SW480 (cell line): ENCODE data around the gene SMAD2.

ENCODE experiments used
- DNase-seq: peaks from one replicate; pipeline ENCODE4 v3.0.0-alpha.2; 2016; ENCODE audit warnings: low spot score

Gene SMAD2

GRCh38 chr18:47931718-47932103 lies 1.3 kb upstream of the SMAD2 start:
- DNase-seq = peak; percentile 64

- peak; percentile 91 for DNase-seq
These were observed 665 bp upstream of the SMAD2 start for GRCh38 chr18:47930931-47931717.

- peak; percentile 32 for DNase-seq
These were observed 719 bp downstream of the SMAD2 start for GRCh38 chr18:47929681-47930198.

- DNase-seq = no peak
These were observed 2.0 kb downstream of the SMAD2 start for GRCh38 chr18:47928466-47928865.

- no peak for DNase-seq
These were observed 4.2 kb downstream of the SMAD2 start for GRCh38 chr18:47926101-47926850.

- no peak for DNase-seq
These were observed 10.5 kb downstream of the SMAD2 start for GRCh38 chr18:47919916-47920315.

- DNase-seq = no peak
These were observed 12.4 kb downstream of the SMAD2 start for GRCh38 chr18:47917923-47918610.

- DNase-seq = no peak
These were observed 14.5 kb downstream of the SMAD2 start for GRCh38 chr18:47915930-47916329.

- DNase-seq = no peak
These were observed 15.2 kb downstream of the SMAD2 start for GRCh38 chr18:47915229-47915628.

GRCh38 chr18:47912794-47913585 lies 17.5 kb downstream of the SMAD2 start:
- DNase-seq = no peak

- no peak for DNase-seq
These were observed 18.1 kb downstream of the SMAD2 start for GRCh38 chr18:47912343-47912742.

- no peak for DNase-seq
These were observed 18.6 kb downstream of the SMAD2 start for GRCh38 chr18:47911877-47912276.

- no peak for DNase-seq
These were observed 21.0 kb downstream of the SMAD2 start for GRCh38 chr18:47909484-47909883.

- DNase-seq = no peak
These were observed 21.9 kb downstream of the SMAD2 start for GRCh38 chr18:47908592-47908991.

- DNase-seq = no peak
These were observed 24.1 kb downstream of the SMAD2 start for GRCh38 chr18:47906408-47906807.

- no peak for DNase-seq
These were observed 26.6 kb downstream of the SMAD2 start for GRCh38 chr18:47903809-47904208.

GRCh38 chr18:47901624-47902362 lies 28.7 kb downstream of the SMAD2 start:
- DNase-seq = no peak

GRCh38 chr18:47899107-47899840 lies 31.2 kb downstream of the SMAD2 start:
- no peak for DNase-seq

- DNase-seq = no peak
These were observed 31.8 kb downstream of the SMAD2 start for GRCh38 chr18:47898696-47899095.

GRCh38 chr18:47898055-47898454 lies 32.4 kb downstream of the SMAD2 start:
- no peak for DNase-seq
